GM18508 (cell line): ENCODE results near the gene FNDC10.
"Not testable (repeated sequence)": the region's sequence is repeated elsewhere in the genome, so short reads cannot be mapped to it uniquely, and the experiment has no call there.

Experiments used
- ATAC-seq: cut with Tn5 transposase; IDR thresholded peaks from one replicate; pipeline ENCODE4 v1.9.1; 2021; ENCODE audit warnings: moderate number of reproducible peaks; ENCODE audit not compliant: insufficient read depth, unreplicated experiment

FNDC10 gene

DNA sequence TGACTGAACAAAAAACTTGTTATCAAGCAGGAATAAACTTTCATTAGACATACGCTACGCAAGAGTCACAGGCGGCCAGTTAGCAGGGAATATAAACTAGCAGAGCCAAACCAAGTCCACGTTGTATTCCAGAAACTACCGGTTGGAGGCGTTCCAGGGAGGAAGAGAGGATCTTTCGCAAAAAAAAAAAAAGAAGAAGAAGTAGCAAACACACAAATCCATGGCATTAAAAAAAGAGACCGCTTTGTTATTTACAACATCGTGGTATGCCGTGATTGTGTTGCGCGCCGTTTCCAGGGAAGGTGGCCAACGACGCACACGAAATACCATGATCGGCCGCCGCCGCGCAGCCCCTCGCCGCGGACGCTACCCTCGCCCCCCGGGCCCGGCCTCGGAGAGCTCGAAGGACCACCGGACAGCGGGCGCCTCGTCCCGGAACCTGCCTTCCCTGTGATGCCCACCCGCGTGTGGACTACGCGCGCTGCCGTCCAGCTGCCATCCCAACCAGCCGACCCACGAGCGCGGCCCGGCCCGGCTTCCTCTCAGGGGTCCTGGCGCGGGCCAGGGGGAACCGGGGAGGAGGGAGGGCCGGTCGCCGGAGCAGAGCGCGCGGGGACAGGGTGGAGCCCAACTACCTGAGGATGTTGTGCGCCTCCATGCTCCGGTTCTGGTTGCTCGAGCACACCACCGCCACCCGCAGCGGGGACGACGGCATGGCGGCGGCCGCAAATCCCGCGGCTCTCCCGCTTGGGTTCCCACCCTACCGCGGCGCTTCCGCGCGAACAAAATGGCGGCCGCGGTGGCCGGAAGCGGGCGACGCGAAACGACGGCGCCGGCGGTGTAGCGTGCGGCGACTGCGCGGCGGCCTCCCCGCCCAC lies 25.9 kb downstream of the FNDC10 start:
- ATAC-seq: no peak

DNA sequence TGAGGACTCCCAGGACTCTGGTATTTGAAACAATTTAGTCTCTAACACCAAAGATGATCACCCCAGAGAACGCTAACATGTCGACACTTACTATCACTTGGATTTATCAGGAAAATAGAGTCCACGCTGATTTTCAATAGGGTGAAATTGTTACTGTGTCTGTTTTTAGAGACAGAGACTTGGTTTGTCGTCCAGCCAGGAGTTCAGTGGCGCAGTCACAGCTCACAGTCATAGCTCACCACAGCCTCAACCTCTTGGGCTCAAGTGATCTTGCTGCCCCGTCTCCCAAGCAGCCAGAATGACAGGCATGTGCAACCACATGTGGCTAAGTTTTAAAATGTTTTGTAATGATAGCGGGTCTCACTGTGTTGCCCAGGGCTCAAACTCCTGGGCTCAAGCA lies 30.6 kb downstream of the FNDC10 start:
- no peak for ATAC-seq

DNA sequence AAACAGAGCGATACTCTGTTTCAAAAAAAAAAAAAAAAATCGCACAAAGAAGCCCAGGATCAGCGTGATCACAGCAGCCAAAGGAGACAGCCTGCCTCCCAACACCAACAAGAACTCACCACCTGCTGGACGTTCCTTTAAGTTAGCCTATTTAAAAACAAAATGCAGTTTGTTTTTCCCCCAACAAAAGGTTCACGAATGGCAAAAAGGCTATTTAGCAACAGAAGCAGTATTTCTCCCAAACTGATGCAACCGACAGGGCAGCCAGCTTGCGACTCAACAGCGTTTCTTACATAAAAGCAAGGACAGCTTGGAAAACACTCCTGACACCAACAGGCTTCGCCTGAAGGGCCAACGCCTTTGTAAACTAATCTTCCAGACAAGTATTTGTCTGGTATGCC lies 32.0 kb downstream of the FNDC10 start:
- no peak for ATAC-seq

DNA sequence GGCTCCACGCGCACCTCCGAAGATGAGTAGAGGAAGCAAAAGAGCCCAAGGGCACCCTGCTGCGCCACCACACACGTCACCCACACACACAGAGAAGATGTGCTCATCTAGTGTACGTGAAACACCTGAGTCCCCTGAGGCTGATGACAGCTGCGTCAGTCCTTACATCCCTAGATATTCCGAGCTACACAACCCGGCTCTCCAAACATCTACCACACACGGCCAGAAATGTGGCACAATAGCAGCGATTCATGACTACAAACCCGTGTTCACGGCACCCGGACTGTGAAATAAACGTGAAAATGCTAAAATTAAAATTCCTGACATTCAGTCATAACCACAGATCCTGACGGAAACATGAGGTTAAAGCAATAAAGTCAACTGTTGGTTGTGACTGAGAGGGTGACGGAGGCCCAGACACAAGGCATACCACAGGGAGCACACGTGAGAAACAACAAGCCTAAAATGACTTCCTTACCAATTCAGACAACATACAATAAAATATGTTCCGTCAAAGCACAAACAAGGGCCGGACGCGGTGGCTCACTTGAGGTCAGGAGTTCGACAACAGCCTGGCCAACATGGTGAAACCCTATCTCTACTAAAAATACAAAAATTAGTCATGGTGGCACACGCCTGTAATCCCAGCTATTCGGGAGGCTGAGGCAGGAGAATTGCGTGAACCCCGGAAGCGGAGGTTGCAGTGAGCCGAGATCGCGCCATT lies 32.6 kb downstream of the FNDC10 start:
- ATAC-seq: no peak

DNA sequence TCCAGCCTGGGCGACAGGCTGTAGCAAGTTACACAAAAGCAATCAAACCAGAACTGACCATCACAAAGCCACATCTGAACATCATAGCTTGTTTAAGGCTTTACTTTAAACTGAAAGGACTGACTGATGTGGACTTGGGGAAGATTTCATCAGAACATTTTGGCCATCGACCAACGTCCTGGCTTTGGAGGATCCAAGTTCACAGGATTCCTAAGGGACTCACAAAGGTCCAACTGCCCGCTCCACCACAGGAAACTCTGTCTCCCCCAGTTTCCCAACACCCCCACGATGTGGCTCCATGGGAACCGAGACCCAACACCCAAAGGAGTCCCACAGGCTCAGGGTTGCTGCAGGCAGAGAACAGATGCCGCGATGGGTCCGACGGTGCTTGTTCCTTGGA lies 34.6 kb downstream of the FNDC10 start:
- ATAC-seq: no peak

DNA sequence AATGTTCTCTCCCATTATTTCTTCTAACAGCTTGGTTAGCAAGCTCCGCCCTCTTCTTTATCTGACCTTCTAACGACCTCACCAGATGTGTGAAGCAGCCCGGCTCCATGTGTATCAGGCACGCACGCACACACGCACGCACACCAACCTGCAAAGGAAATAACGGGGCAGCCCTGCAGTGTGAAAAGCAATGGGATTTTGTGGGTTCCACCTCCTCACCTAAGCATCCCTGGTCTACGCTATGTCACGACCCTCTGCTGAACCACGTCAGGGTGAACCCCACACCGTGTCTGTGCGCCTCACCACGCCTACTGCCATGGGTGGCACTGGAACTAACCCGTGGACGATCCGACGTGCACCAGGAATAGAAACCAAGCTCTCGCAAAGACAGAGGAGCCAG lies 35.7 kb downstream of the FNDC10 start:
- no peak for ATAC-seq

DNA sequence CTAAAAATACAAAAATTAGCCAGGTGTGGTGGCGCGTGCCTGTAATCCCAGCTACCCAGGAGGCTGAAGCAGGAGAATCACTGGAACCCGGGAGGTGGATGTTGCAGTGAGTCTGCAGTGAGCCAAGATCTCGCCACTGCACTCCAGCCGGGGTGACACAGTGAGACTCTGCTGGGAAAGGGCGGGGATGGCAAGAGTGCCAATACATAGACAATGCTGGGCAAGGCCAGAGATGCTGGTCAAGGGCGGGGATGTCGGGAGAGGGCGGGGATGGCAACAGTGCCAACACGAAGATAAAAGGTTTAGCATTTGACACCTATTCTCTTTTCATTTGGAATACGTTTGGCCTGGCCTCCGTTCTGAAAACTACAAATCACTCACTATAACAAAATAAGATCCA lies 36.2 kb downstream of the FNDC10 start:
- no peak for ATAC-seq

DNA sequence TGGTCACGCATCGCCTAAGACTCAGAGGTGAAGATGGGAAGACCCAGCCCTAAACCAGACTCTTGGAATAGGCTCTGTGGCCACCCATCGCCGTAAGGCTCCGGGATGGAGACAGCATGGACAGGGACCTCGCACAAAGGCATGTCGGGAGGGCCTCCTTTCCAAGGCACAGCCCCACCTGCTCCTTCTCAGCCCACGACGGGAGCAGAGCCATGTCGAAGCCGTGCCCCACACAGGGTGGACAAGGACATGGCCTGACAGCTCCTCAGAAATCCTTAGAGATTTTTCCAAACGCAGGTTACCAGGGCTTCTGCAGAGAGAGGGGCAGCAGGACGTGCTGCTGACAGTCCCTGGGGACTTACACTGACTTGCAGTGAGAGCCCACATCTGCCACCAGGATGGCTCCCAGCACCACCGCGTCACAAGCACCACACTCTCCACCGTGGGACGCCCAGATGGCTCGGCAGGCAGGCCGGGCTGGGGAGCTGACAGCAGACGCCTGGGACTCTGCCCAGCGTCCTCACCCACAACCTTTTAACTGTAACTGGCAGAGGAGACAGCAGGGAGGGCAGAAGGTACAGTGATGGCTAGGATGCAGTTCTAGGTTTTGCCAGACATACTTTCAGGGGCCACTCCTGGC lies 37.3 kb downstream of the FNDC10 start:
- ATAC-seq: no peak

DNA sequence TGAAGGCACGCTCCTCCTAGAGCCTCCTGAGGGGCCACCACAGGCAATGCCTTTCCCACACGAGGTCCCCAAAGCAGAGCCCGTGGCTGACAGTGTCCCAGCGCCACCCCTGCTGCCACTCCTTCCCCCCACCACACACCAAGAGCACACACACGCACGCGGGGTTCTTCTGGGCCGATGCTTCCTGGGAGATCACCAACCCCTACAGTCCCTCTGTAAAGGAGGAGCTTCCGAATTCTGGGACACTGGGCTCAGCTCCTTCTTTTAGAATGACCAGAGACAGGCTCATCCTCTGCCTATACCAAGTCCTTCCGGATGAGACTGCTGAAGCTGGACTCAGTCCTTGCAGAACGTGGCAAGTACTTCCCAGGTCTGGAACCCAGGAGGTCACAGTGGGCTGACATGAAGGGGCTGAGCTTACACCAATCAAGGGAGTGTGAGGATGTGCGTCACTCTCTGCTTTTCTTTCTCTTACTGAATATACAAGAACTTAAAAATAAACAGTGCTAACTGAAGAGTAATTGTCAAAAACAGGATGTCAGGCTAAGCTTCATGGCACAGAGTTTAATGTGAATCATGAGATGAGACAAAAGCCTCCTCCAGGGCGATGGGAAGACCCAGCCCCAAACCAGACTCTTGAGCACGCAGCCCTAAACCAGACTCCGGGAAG lies 38.0 kb downstream of the FNDC10 start:
- ATAC-seq: no peak

DNA sequence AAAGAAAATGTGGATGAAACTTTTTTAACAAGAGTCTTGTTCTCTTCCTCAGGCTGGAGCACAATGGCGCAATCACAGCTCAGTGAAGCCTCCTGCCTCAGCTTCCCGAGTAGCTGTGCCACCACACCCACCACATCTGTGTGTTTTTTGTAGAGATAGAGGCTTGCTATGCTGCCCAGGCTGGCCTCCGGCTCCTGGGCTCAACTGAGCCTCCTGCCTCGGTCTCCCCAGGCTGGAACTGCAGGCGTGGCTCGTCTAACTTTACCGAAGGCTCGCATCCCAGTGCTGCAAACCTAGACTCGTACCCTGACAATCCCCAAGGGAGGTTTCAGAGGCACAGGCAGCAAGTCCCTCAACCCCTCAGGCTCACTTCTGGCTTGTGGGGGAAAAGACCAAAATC lies 39.8 kb downstream of the FNDC10 start:
- no peak for ATAC-seq

DNA sequence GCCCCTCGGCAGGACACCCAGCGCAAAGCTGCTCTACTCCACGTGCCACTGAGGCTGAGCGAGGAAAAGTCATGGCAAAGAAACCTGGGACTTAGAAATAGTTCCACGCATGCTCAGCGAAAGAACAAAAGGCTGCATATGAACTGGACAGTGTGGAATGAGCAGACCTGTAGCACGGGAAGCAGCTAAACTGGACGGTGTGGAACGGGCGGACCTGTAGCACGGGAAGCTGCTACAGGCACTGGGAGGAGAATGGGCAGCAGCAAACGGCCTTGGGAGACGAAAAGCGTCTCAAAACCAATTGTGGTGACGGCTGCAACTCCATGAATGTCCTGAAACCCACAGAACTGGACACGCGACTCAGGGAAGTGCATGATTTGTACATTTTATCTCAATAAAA lies 40.9 kb downstream of the FNDC10 start:
- ATAC-seq: no peak

DNA sequence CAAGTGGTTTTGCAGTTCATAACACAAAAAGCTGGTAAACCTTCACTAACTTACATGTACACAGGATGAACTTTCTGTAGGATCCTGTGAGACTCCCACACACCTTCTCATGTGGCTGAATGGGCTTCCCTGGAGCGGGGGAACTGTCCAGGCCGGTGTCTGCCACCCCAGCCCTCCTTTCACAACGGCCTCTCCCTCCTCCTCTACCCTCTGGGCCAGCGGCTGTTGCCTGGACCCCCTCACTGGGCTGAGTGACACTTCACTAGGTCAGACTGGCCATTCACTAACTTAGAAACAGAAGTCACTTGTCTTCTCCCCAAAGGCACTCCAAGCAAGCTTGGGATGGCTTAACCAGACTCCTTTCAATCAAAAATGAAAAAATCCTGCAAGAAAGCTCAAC lies 41.3 kb downstream of the FNDC10 start:
- ATAC-seq: no peak

DNA sequence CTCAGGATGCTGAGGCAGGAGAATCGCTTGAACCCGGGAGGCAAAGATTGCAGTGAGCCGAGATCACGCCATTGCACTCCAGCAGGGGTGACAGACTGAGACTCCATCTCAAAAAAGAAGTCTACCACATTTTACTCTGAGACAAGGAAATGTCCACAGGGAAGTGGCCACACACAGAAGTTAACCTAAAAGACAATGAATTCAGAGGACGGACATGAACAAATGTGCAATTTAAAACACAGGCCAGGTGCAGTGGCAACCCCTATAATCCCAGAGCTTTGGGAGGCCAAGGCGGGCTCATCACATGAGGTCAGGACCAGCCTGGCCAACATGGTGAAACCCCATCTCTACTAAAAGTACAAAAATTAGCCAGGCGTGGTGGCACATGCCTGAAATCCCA lies 42.2 kb downstream of the FNDC10 start:
- not testable (repeated sequence) for ATAC-seq

DNA sequence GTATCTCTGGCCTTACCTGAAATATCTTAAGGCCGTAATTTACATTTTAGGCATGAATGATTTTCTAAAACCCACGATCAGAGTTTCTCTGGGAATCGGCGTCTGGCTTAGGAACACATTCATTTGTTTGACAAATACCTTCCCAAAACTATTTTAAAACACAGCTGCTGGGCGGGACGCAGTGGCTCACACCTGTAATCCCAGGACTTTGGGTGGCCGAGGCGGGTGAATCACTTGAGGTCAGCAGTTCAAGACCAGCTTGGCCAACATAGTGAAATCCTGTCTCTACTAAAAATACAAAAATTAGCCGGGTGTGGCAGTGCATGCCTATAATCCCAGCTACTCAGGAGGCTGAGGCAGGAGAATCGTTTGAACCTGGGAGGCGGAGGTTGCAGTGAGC lies 43.0 kb downstream of the FNDC10 start:
- ATAC-seq: not testable (repeated sequence)

DNA sequence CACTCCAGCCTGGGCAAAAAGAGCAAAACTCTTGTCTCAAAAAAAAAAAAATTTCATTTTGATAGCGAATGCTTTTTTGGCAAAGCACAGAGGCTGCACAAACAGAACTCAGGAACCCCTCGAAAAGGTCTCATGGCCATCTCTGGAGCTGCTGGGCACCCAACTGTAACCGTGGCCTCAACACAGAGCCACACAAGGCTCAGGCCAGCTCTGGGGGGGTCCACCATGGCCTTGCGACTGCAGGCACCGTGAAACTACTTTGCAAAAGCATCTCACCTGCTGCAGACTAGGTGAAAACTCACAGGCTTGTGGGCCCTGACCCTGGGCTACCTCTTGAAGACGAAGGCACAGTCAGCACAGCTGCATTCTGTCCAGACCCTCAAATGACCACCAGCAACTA lies 43.4 kb downstream of the FNDC10 start:
- ATAC-seq: no peak

DNA sequence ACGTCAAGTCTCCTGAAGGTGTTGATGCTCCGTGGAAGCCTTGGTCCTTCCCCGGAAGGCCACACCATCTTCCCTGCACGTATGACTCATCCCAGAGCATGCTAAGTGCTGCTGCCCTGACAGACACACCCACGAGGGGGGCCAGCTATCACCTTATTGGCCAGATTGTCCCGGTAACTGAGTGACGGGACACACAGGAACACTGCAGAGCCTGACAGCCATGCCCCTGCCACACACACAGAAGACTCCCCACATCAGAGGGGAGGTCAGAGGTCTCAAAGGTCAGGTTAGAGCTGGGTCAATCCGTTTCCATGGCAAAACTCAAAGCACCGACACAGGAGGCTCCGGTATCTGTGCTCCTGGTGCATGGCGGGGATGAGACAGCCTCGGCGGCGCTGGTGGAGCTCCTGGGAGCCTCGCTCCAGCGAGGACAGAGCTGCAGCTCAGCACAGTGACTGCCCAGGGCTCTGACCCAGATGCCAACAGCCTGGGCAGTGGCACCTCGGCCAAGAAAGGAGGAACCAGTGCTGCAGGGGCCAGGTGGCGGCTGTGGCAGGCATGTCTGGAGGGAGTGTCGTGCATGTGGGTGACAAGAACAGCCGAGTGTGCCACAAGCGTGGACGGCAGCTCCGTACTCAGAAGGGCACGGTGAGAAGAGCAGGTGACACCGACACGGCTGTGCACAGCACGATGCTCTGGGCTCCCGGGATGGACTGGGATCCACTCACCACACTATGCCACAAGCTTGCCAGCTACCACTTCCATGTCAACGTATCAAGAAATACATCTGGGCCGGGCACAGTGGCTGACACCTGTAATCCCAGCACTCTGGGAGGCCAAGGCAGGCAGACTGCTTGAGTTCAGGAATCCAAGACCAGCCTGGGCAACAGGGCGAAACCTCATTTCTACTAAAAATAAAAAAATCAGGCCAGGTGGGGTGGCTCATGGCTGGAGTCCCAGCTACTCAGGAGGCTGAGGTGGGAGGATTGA lies 44.7 kb downstream of the FNDC10 start:
- no peak for ATAC-seq

DNA sequence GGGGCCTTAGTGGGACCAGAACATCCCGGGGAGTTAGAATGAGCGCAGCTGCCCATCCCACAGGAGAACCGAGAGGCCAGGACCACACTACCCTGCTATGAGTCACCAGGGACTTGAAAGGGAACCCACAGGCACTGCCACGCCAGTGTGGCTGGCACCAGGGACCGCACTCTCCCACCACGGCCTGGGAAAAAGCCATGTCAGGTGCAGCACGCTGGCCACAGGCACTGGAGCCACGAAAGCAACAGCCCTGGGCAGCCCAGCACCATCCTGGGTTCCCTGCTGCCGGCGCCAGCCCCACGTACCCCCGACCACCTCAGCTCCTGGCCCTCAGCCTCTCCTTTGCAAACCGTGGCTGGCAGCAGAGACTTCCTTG lies 45.4 kb downstream of the FNDC10 start:
- no peak for ATAC-seq

DNA sequence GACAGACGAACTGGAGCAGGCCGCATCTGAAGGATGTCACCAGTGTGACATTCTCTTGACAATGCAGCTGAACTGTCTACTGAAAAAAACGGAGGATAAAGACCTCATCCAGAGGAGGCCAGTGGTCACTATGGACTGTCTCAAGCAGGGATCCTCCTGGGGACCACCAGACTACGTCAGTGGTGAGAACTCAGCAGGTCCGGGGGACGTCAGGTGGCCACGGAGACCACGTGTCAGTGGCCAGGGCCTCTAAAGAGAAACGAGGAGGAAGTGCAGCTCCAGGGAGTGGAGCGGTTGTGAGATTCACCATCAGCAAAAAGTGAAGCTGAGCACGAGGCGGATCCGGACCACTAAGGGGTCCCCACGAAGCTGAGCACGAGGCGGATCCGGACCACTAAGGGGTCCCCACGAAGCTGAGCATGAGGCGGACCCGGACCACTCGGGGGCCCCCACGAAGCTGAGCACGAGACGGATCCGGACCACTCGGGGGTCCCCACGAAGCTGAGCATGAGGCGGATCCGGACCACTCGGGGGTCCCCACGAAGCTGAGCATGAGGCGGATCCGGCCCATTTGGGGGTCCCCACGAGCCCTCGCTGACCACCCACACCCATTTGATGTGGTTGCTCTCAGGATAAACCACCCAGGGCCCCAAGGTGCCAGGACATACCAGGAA lies 46.0 kb downstream of the FNDC10 start:
- no peak for ATAC-seq

DNA sequence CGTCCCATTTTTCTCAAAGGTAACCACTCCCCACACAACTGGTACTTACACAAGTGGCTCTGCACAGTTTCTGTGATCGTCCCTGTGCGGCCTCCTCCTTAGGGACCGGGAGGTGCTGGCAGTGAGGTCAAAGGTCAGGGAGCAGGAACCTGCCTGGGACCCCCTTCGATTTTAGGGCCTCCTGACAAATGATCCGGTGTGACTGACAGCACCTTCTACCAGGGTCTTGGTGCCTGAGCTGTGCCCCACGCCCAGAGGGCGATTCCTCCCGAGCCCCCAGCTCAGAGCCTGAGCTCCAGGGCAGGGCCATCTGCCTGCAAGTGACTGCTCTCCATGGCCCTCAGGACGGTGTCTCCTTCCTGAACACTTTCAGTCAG lies 47.7 kb downstream of the FNDC10 start:
- ATAC-seq: no peak
